ENCODE results near the gene PTGES3L.

The PTGES3L gene

DNA sequence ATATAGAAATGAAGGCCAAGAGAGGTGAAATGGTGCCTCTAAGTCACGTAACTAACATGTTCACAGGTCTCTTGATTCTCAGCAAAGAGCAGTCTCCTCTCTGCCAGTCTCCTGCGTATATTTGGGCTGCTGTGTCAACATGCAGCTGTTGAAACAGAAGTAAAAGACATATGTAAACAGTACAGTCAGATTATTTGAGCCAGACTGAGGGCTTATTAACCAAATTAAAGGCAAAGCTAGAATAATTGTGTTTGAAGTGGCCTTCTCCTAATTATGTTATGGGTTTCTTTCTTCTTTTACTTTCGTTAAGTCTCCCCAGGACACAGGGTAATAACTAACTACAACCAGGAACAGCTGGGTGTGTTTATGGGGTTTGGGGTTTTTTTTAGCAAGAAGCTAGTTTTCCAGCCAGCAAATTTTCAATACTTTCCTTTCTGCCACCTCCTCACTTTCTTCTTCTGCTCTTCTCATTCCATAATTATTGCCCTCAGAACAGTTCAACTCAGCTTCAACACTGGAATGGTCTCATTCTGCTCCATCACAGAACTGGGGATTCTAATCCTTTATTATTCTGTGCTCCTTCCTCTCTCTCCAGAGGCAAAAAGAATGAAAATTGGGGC is 60.9 kb downstream of the PTGES3L start:
- peak in 1 of 2 experiments; percentile 39 for DNase-seq
